Activated naive CD8-positive, alpha-beta T cell treated with anti-CD3 and anti-CD28 coated beads for 36 hours (primary cell): ENCODE measurements around the gene TMEM174. TPM values are rescaled to one million over a fixed set of nuclear protein-coding genes. Genes with fewer than 3 reads are reported as not detected.

Experiments
- DNase-seq: peaks from one replicate; pipeline ENCODE4 v3.0.0; 2021
- H3K27ac Mint-ChIP-seq: one replicate; pipeline ENCODE4 v1.8.0; 2022; ENCODE audit warnings: mild to moderate bottlenecking, moderate library complexity, mixed read lengths
- H3K27me3 Mint-ChIP-seq: one replicate; pipeline ENCODE4 v1.8.0; 2022; ENCODE audit warnings: mild to moderate bottlenecking, mixed read lengths
- H3K36me3 Mint-ChIP-seq: one replicate; pipeline ENCODE4 v1.8.0; 2021; ENCODE audit warnings: mild to moderate bottlenecking, mixed read lengths
- H3K4me1 Mint-ChIP-seq: one replicate; pipeline ENCODE4 v1.8.0; 2021; ENCODE audit warnings: mixed read lengths
- H3K4me3 Mint-ChIP-seq: one replicate; pipeline ENCODE4 v1.8.0; 2022; ENCODE audit warnings: mild to moderate bottlenecking, moderate library complexity, mixed read lengths
- H3K9me3 Mint-ChIP-seq: one replicate; pipeline ENCODE4 v1.8.0; 2022; ENCODE audit warnings: mixed read lengths
- total RNA-seq, 2 experiments: library from RNA; stranded (reverse); gene quantifications; one replicate each; pipeline ENCODE4 v1.2.3, GENCODE V29; 2021

TMEM174 gene
- total RNA-seq, 2 experiments from 2014 or later = not detected

DNA sequence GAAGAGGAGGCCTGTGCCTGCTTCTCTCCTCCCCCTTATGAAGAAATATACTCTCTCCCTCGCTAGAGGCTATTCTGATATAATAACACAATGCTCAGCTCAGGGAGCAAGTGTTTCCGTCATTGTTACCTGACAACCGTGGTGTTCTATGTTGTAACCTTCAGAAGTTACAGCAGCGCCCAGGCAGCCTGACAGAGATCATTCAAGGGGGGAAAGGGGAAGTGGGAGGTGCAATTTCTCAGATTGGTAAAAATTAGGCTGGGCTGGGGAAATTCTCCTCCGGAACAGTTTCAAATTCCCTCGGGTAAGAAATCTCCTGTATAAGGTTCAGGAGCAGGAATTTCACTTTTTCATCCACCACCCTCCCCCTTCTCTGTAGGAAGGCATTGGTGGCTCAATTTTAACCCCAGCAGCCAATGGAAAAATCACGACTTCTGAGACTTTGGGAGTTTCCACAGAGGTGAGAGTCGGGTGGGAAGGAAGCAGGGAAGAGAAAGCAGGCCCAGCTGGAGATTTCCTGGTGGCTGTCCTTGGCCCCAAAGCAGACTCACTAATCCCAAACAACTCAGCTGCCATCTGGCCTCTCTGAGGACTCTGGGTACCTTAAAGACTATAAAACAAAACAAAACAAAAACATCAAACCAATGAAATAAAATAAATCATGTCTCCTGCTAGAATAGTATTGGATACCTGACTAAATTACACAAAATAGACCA lies 1.3 kb downstream of the TMEM174 start:
- H3K27ac Mint-ChIP-seq = no peak overlapping the region
- peaks cover 2% of the 10 kb centered on the region for H3K9me3 Mint-ChIP-seq
- no peak overlapping the region for H3K4me3 Mint-ChIP-seq
- no peaks in the 10 kb centered on the region for H3K4me1 Mint-ChIP-seq
- DNase-seq = no peak
- no peaks in the 10 kb centered on the region for H3K36me3 Mint-ChIP-seq
- H3K27me3 Mint-ChIP-seq = peaks cover 95% of the 10 kb centered on the region

DNA sequence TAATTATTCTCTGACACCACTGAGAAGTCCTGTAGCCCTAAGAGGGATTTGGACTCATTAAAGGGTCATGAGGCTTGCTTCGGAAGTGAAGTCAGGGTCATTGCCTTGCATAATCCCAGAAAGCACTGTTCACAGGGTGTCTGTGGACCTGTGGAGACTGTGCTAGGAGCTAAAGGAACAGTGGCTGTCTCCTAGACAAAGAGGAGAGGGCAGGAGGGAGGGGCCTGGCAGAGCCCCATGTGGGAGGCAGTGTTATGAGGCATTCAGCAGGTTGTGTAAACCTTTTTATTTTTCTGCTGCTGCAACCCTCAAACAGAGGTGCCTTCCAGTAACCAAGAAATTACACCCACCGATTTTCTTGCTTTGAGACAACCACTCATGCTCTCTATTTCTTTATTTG lies 3.3 kb downstream of the TMEM174 start:
- H3K4me1 Mint-ChIP-seq = no peaks in the 10 kb centered on the region
- H3K36me3 Mint-ChIP-seq = no peaks in the 10 kb centered on the region
- no peaks in the 10 kb centered on the region for H3K9me3 Mint-ChIP-seq
- DNase-seq = no peak
- H3K27ac Mint-ChIP-seq = no peak overlapping the region
- no peak overlapping the region for H3K4me3 Mint-ChIP-seq
- H3K27me3 Mint-ChIP-seq = peaks cover 97% of the 10 kb centered on the region

DNA sequence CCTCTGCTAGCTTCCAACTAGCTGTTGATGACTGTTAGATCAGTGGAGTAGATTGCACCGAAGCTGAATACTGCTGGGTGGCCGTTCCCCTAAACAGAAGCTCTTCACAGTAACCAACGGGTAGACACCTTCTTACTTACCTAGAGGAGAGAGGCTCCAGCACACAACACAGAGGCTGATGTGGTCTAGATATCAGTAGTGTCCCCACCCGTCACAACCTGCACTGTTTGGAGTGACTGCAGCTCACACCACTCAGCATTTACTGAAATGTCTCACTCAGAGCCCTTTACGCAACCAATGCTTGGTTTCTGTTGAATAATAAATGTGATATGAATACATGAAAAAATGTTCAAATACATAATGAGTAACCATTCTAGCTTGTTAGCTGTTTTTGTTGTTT lies 5.3 kb downstream of the TMEM174 start:
- H3K4me1 Mint-ChIP-seq = no peaks in the 10 kb centered on the region
- DNase-seq = no peak
- no peaks in the 10 kb centered on the region for H3K36me3 Mint-ChIP-seq

DNA sequence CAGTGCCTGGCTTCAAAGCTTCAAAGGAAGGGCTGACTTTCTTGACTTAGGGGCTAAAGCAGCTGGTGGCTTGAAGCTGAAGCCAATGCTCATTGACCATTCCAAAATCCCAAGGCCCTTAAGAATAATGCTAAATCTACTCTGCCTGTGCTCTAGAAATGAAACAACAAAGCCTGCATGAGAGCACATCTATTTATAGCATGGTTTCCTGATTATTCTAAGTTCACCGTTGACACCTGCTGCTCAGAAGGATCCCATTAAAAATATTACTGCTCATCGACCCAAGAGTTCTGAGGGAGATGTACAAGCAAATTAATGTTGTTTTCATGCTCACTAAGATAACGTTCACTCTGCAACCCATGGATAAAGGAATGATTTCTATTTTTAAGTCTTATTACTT lies 6.7 kb downstream of the TMEM174 start:
- no peaks in the 10 kb centered on the region for H3K4me1 Mint-ChIP-seq
- H3K4me3 Mint-ChIP-seq = no peak overlapping the region
- no peak overlapping the region for H3K27ac Mint-ChIP-seq
- peaks cover 91% of the 10 kb centered on the region for H3K27me3 Mint-ChIP-seq
- DNase-seq = no peak
- H3K36me3 Mint-ChIP-seq = peaks cover 3% of the 10 kb centered on the region
- H3K9me3 Mint-ChIP-seq = peaks cover 5% of the 10 kb centered on the region

More for the DNA sequence above, 5.3 kb downstream of the TMEM174 start:
- peaks cover 93% of the 10 kb centered on the region for H3K27me3 Mint-ChIP-seq
- no peaks in the 10 kb centered on the region for H3K9me3 Mint-ChIP-seq
- no peak overlapping the region for H3K4me3 Mint-ChIP-seq
- no peak overlapping the region for H3K27ac Mint-ChIP-seq

DNA sequence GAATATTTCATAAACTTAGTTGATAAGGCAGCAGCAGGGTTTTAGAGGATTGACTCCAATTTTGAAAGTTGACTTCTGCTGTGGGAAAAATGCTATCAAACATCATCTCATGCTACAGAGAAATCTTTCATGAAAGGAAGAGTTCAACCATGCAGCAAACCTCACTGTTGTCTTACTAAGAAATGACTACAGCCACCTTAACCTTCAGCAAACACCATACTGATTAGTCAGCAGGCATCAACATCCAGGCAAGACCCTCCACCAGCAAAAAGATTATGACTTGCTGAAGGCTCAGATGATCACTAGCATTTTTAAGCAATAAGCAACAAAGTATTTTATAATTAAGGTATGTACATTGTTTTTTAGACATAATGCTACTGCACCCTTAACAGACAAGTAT lies 7.6 kb downstream of the TMEM174 start:
- DNase-seq = no peak
- Mint-ChIP-seq H3K27ac (no peak overlapping the region), H3K4me3 (no peak overlapping the region), H3K4me1 (no peaks in the 10 kb centered on the region), H3K27me3 (peaks cover 89% of the 10 kb centered on the region), H3K36me3 (peaks cover 3% of the 10 kb centered on the region), H3K9me3 (peaks cover 7% of the 10 kb centered on the region)

GRCh38 chr5:73182307-73182706 lies 9.3 kb downstream of the TMEM174 start:
- peaks cover 82% of the 10 kb centered on the region for H3K27me3 Mint-ChIP-seq

DNA sequence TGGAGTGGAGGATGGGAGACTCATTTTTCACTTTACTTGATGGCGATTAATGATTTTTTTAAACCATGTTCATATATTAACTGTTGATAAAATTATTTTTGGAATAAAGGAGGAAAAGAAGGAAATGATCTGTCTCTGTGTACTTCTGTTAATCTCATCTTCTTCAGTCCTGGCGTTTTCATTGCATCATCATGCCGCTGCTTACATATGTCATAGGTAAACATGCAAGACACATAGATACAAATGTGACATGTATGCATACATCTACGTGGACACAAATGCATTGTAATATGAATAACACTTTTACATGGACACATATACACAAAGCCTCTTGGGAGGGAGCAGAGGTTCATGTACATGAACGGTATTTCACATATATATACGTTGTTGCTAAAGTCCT lies 10.0 kb downstream of the TMEM174 start:
- Mint-ChIP-seq H3K27ac (no peak overlapping the region), H3K4me1 (no peaks in the 10 kb centered on the region), H3K9me3 (peaks cover 7% of the 10 kb centered on the region), H3K4me3 (no peak overlapping the region), H3K27me3 (peaks cover 82% of the 10 kb centered on the region), H3K36me3 (peaks cover 3% of the 10 kb centered on the region)
- DNase-seq = no peak

More at GRCh38 chr5:73182307-73182706, 9.3 kb downstream of the TMEM174 start:
- Mint-ChIP-seq H3K9me3 (peaks cover 7% of the 10 kb centered on the region), H3K27ac (no peak overlapping the region), H3K36me3 (peaks cover 3% of the 10 kb centered on the region), H3K4me3 (no peak overlapping the region), H3K4me1 (no peaks in the 10 kb centered on the region)
- no peak for DNase-seq

- Mint-ChIP-seq H3K27me3 (peaks cover 80% of the 10 kb centered on the region), H3K4me1 (no peaks in the 10 kb centered on the region), H3K9me3 (peaks cover 7% of the 10 kb centered on the region), H3K27ac (no peak overlapping the region), H3K4me3 (no peak overlapping the region), H3K36me3 (peaks cover 3% of the 10 kb centered on the region)
- no peak for DNase-seq
These were observed 10.5 kb downstream of the TMEM174 start for GRCh38 chr5:73183481-73183891.

GRCh38 chr5:73186976-73187375 lies 14.0 kb downstream of the TMEM174 start:
- no peak for DNase-seq
- H3K27me3 Mint-ChIP-seq = peaks cover 77% of the 10 kb centered on the region
- H3K9me3 Mint-ChIP-seq = peaks cover 7% of the 10 kb centered on the region
- no peak overlapping the region for H3K27ac Mint-ChIP-seq
- H3K4me1 Mint-ChIP-seq = no peaks in the 10 kb centered on the region
- H3K4me3 Mint-ChIP-seq = no peak overlapping the region
- peaks cover 3% of the 10 kb centered on the region for H3K36me3 Mint-ChIP-seq

- Mint-ChIP-seq H3K27me3 (peaks cover 81% of the 10 kb centered on the region), H3K4me1 (no peaks in the 10 kb centered on the region), H3K4me3 (no peak overlapping the region), H3K9me3 (peaks cover 5% of the 10 kb centered on the region), H3K36me3 (peaks cover 3% of the 10 kb centered on the region), H3K27ac (no peak overlapping the region)
- DNase-seq = no peak
These were observed 16.0 kb downstream of the TMEM174 start for GRCh38 chr5:73188764-73189531.

DNA sequence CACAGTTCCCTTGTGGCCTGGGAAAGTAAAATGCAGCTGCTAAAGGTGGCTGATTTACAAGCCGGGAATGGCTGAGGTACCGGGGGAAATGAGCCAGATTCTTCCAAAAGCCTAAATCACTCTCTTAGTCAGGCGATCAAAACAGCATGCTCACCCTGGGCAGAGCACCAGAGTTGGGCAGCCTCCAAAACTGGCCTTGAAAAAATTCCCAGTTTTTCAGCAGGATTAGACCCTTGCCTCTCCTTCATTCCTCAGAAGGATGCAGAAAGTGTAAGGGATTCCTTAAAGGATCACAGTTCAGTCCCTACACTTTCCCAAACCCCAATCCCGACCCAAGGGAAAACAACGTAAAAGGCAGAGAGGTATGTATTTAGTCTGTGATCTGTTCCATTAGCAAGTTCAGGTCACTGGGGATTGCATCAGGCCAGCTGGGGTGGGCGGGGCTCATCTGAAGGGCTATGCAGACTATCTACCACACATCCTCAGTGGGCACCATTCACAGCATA lies 16.9 kb downstream of the TMEM174 start:
- Mint-ChIP-seq H3K27me3 (peaks cover 83% of the 10 kb centered on the region), H3K4me1 (no peaks in the 10 kb centered on the region), H3K4me3 (no peak overlapping the region), H3K27ac (no peak overlapping the region), H3K9me3 (peaks cover 2% of the 10 kb centered on the region), H3K36me3 (no peaks in the 10 kb centered on the region)
- no peak for DNase-seq

- no peak overlapping the region for H3K4me3 Mint-ChIP-seq
These were observed 19.4 kb downstream of the TMEM174 start for GRCh38 chr5:73192370-73192769.

GRCh38 chr5:73193592-73193991 lies 20.6 kb downstream of the TMEM174 start:
- H3K4me1 Mint-ChIP-seq = peaks cover 2% of the 10 kb centered on the region
- no peaks in the 10 kb centered on the region for H3K36me3 Mint-ChIP-seq
- no peak overlapping the region for H3K4me3 Mint-ChIP-seq
- H3K27ac Mint-ChIP-seq = no peak overlapping the region
- DNase-seq = no peak
- no peaks in the 10 kb centered on the region for H3K9me3 Mint-ChIP-seq
- peaks cover 86% of the 10 kb centered on the region for H3K27me3 Mint-ChIP-seq

More at GRCh38 chr5:73192370-73192769, 19.4 kb downstream of the TMEM174 start:
- no peaks in the 10 kb centered on the region for H3K9me3 Mint-ChIP-seq
- DNase-seq = no peak
- no peaks in the 10 kb centered on the region for H3K36me3 Mint-ChIP-seq
- H3K4me1 Mint-ChIP-seq = peaks cover 2% of the 10 kb centered on the region
- no peak overlapping the region for H3K27ac Mint-ChIP-seq
- peaks cover 91% of the 10 kb centered on the region for H3K27me3 Mint-ChIP-seq

- Mint-ChIP-seq H3K4me1 (peaks cover 2% of the 10 kb centered on the region), H3K4me3 (no peak overlapping the region), H3K27ac (no peak overlapping the region), H3K27me3 (peaks cover 83% of the 10 kb centered on the region), H3K36me3 (no peaks in the 10 kb centered on the region), H3K9me3 (peaks cover 3% of the 10 kb centered on the region)
- no peak for DNase-seq
These were observed 23.2 kb downstream of the TMEM174 start for GRCh38 chr5:73196201-73196600.

DNA sequence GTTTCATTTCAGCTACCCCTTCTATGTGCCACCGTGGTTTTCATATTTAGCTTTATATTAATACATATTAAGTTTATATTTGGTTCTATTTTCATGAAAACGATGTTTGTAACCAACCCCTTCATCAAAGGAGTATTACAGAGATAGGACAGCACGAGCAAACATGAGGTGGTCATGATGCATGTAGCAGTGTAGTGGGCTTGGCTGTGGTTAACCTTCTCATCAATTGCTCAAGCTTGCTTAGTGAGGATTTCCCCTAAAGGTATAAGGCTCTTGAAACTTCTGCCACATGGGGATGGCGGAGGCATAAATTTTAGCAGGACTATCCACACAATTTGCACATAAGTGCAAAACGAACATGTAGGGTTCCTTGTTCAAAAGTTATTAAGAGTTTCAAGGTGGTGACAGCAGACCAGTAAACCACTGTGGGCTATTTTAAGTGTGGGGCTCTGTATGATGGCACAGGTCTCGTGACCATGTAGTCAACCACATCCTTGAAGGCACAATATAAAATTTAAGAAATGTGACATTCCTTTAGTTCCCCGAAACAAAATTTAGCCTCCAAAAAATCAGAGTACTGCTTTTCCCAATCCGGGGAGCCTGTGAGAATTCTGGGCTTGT lies 24.8 kb downstream of the TMEM174 start:
- Mint-ChIP-seq H3K27me3 (peaks cover 85% of the 10 kb centered on the region), H3K36me3 (no peaks in the 10 kb centered on the region), H3K9me3 (peaks cover 3% of the 10 kb centered on the region), H3K27ac (no peak overlapping the region), H3K4me3 (no peak overlapping the region), H3K4me1 (peaks cover 6% of the 10 kb centered on the region)
- no peak for DNase-seq
